GM21825 (cell line): ENCODE results near the gene UBN1.

Experiments used
- ATAC-seq: cut with Tn5 transposase; IDR thresholded peaks from one replicate; pipeline ENCODE4 v1.9.1; 2021; ENCODE audit warnings: mild to moderate bottlenecking, moderate library complexity; ENCODE audit not compliant: unreplicated experiment

The UBN1 gene

DNA sequence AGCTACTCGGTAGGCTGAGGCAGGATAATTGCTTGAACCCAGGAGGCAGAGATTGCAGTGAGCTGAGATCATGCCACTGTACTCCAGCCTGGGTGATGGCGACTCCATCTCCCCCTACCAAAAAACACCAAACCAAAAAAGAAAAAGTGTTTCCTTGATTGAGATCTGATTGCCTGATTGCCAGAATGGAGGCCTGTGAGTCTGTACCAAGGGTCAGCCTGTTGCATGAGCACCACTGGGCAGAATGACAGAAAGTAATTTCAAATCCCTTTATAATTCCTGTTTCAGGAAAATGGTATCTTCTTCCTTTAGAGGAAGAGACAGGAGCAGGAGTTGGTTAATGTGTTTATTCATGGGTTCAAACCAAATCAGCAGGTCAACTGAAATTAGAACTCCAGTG is 8.5 kb downstream of the UBN1 start:
- ATAC-seq = no peak

GRCh38 chr16:4859190-4859899 is 12.1 kb downstream of the UBN1 start:
- no peak for ATAC-seq

DNA sequence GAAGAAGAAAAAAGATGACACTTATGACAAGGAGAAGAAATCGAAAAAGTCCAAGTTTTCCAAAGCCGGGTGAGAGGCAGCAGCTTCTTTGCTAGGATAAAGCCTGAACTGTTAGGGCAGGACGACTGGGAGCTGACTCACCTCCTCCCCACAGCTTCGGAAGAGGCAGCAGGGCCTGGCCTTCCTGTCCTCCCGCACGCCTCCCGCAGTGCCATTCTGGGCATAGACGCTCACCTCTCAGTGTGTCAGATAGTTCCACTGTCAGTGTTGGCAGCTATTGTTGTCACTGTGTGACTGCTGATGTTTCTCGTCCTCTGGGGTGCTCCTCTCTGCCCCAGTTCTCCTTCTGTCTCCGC is 12.6 kb downstream of the UBN1 start:
- ATAC-seq = no peak

- ATAC-seq = no peak
Observed at GRCh38 chr16:4860727-4861342, 13.6 kb downstream of the UBN1 start.

DNA sequence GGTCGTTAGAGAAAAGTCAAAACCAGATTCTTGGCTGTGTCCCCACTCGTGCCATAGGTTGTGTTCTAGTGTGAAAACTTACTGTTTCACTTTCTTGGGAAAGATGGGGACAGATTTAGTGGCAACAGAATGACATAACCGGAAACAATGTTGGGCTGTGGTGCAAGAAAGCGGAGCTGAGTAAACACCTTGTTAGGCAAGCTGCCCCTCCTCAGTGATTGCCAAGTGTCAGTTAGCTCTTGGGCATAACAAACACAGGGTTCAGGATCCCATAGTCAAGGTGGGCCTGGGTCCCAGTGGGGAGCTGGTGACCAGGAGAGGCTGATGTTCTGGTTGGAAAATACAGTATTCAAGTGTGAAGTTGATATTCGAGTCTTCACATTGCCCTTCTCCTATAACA is 15.4 kb downstream of the UBN1 start:
- no peak for ATAC-seq

DNA sequence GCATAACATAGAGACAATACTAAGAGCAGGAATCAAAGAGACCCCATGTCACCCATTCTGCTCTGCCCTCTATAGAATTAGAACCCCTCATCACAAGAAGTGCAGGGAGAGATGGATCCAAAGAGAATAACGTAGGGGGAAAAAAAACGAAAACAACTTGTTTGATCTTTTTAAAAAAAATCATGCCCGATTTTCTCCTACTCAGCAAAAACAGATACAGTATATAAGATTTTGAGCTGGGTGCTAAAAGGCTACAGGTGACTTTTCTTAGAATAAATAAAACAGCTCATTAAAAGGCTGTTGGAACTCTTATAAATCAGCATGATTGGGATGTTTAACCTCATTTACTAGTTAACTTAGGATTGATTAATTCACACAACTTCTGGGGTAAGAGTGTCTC is 17.4 kb downstream of the UBN1 start:
- no peak for ATAC-seq

DNA sequence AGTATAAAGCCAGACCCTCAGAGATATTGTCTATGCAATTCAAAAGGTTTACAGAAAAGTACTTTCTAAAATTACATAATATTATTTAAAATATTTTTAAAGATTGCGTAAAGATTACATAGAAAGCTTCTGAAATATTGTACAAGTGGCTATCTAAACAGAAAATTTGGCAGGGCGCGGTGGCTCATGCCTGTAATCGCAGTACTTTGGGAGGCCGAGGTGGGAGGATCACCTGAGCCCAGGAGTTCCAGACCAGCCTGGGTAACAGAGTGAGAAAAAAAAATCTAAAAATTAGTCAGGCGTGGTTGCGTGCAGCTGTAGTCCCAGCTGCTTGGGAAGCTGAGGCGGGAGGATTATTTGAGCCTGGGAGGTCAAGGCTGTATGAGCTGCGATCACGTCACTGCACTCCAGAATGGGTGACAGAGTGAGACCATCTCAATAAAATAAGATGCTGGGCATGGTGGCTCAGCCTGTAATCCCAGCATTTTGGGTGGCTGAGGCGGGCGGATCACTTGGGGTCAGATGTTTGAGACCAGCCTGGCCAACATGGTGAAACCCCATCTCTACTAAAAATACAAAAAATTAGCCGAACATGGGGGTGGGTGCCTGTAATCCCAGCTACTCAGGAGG is 18.1 kb downstream of the UBN1 start:
- no peak for ATAC-seq

GRCh38 chr16:4866586-4866985 is 19.3 kb downstream of the UBN1 start:
- no peak for ATAC-seq

GRCh38 chr16:4868026-4868425 is 20.7 kb downstream of the UBN1 start:
- ATAC-seq = no peak

DNA sequence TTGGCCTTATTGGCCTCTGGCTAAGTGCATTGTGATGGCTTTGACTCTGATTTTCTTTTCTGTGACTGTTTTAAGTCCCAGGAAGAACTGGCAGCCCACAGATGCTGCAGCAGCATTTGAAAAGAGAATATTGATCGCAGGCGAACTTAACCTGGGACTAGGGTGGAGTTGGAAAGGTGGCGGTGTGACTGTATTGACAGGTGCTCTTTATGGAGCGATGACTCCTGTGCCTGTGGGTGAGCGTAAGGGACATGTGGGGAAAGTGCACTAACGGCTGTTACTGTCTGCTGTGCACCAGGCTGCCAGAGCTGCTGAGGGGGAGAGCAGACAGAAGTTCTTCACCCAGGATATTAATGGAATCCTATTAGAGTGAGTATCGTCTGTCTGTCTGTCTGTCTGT is 21.3 kb downstream of the UBN1 start:
- ATAC-seq = no peak

GRCh38 chr16:4869147-4869805 is 22.0 kb downstream of the UBN1 start:
- no peak for ATAC-seq

GRCh38 chr16:4870138-4870671 is 22.9 kb downstream of the UBN1 start:
- ATAC-seq = no peak

DNA sequence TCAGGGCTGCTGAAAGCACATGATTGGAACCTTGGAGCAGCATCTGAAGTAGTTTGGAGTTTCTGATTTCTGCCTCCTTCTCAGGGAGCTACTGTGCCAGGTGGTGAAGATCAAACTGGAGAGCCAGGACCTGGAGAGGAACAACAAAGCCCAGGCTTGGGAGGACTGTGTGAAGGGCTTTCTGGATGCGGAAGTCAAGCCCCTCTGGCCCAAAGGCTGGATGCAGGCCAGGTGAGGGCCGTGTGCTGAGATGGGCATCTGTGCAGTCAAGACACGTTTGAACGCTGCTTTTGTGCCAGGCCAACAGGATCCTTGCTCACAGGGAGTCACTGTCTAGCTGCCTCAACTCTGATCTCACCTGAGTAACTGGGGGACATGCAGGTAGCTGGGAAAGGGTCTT is 23.8 kb downstream of the UBN1 start:
- ATAC-seq = no peak

DNA sequence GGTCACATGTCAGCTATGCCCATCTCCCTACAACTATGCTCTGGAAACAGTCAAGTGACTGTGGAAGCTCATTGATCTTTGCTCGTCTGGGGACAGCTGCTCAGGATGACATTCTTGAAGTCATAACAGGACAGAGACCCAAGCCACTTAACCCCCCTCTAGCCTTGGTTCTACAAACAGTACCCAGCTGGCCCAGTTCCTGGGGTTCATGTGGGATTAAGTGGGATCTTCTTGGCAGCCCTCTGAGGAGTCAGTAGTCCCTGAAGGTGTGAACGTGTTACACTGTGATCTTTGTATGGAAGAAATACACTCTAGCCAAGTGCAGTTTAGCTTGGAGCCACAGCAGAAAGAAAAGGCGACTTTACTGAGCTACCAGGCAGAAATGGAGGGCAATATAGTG is 25.8 kb downstream of the UBN1 start:
- no peak for ATAC-seq

DNA sequence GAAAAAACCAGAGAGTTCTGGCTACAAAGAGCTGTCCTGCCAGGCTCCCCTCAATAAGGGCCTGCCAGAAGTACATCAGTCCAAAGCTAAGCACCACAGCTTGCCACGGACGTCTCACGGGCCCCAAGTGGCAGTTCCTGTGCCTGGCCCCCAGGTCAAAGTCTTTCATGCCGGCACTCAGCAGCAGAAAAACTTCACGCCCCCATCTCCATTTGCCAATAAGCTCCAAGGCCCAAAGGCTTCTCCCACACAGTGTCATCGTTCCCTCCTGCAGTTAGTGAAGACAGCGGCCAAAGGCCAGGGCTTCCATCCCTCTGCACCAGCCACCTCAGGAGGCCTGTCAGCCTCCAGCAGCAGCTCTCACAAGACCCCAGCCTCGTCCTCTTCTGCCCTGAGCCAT is 27.4 kb downstream of the UBN1 start:
- ATAC-seq = no peak

DNA sequence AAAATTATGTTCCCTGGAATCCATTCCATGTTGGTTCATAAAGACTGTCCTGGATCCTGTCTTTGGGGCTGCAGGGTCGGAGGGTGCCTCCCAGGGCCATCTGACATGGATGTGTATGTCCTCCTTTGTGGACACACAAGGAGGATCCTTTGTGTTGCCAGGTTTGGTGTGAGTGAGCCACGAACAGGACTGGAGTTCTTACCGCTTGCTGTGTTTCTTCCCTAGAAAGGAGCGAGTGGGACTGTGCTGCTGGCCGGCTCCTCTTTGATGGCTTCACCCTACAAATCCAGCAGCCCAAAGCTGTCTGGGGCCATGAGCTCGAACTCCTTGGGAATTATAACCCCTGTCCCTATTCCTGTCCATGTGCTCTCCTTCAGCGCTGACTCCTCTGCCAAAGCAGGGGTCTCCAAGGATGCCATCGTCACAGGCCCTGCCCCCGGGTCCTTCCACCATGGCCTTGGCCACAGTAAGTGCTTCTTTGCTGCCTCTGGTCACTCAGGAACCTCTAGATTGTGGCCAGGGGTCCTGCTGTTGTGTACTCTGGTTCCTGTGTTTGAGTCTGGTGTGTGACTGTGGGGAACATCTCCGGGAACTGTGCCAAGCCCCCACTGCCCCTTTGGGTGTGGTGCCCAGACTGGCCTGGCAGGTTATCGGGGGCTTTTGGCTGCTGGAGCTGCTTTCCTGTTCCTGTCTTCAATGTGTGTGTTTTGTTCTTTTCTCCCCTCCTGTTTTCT is 29.5 kb downstream of the UBN1 start:
- no peak for ATAC-seq

DNA sequence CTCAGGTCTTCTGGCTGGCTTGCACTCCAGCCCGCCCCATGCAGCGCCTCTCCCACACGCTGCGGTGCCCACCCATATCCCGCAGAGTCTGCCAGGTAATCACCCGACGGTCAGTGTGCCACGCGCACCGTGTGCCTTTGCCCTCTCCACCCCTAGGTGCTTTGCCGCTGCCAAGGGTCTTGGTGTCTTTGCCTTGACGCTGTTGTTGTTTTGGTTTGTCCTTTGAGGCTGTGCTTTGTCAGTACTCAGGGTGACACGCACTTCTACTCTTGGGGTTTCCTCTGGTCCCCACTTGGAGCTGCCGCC is 30.1 kb downstream of the UBN1 start:
- ATAC-seq = no peak

- no peak for ATAC-seq
Observed at GRCh38 chr16:4879049-4879448, 31.8 kb downstream of the UBN1 start.

GRCh38 chr16:4880006-4880580 is 32.8 kb downstream of the UBN1 start:
- no peak for ATAC-seq

- no peak for ATAC-seq
Observed at GRCh38 chr16:4882000-4882632, 34.8 kb downstream of the UBN1 start.
